NCI-H526 (cell line): ENCODE results near the gene EIF5AL1.
"Not testable (repeated sequence)": the region's sequence is repeated elsewhere in the genome, so short reads cannot be mapped to it uniquely, and the experiment has no call there.

Experiments
- DNase-seq, 2 experiments: peaks; one replicate each; lab custom pipeline; 2025; lab: John Stamatoyannopoulos, UW

The EIF5AL1 gene

DNA sequence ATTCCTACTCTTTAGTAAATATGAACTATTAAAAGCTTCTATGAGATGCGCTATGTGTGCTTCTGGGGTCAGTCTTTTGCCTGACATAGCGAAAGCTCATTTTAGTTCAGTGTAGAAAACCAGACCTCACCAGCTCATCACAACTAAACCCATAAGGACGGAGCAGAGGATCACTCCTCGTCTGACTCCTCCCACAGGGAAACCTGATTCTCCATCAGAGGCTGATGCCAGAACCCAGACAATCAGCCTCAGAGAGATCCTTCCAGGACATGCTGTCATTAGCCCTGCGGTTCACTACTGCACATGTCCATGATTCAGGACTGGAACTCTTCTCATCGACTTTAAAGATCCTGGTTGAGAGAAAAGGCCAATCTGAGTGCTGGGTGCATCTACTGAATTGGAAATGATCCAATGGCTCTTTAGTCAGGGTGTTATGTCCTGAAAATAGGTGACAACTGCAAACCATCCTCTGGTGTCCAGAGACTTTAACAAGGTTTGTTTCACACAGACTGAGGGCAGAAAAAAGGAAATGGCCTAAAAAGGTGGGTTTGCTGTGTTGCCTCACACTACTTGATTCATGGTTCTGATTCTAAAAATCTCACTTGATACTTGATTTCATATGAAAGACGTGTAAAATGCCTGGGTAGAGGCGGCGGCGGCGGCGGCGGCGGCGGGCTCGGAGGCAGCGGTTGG, at the start of gene EIF5AL1:
Gene EIF5AL1 (plus strand): TSS at position 643 of the 693 bp plus-strand sequence. CDS start 117 bp downstream, outside the sequence.
- not testable (repeated sequence) for DNase-seq

DNA sequence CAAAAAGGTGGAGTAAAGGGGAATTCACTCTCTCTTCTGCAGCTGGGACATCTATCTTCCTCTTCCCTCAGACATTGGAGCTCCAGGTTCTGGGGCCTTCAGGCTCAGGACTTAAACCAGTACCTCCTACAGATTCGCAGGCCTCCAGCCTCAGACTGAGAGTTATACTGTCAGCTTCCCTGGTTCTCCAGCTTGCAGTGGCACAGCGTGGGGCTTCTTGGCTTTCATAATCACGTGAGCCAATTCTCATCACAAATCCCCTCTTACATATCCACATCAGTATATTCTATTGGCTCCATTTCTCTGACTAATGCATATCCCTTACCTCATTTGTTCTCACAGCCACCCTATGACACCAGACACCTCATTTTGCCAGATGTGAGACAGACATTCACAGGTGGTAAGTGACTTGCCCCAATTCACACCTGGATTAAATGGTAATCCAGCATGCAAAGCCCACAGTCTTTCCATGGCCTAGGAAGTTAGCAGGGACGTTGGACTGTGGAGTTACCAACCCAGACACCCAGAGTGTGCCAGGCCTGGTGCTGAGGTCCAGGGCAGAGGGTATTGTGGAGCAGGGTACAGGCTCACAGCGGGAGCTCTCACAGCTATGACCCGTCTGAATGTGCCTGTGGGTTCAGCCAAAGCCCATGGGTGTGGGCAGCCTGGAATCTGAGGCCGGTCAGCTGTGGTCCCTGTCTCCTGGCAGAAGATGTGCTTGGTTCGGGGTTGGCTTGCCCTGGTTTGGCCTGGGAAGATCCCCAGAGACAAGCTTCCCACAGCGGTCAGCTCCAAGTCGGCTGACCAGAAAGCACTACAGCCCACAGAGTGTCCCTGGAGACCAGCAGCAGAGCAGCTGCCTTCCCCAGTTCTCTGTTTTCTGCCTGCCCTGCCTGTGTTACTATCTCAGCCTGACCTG, 48.5 kb upstream of the EIF5AL1 start:
- DNase-seq = no peak

DNA sequence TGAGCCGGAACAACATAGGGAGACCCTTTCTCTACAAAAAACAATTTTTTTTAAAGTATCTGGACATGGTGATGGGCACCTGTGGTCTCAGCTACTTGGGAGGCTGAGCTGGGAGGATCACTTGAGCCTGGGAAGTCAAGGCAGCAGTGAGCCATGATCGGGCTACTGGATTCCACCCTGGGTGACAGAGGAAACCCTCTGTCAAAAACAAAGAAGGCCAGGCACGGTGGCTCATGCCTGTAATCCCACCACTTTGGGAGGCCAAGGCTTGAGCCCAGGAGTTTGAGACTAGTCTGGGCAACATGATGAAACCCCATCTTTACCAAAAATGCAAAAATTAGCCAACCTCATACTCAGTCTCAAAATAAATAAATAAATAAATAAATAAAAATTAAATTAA, 47.0 kb upstream of the EIF5AL1 start:
- DNase-seq = no peak

DNA sequence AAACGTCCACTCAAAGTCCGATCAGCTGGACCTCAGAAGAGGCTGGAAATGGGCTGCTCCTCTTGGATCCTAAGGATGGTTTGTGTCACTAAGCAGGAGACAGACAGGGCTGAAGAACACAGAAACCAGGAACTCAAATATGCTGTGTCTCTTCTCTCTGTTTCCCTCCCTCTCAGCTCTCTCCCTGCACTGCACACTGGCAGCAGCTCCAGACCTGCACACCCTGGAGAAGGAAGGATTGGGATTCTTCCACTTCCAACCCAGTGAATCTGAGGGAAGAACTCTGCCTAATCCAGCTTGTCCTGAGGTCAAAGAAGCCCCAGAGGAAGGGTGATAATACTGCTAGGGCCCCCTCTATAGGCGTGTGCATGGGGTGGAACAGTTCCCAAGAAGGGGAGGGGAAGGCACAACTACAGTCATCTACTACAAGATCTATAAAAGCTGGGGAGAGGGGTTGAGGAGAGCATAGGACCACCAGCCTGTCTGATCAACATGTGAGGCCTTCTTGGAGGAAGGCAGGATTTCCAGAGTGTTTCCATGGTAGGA, 44.2 kb upstream of the EIF5AL1 start:
- no peak for DNase-seq

DNA sequence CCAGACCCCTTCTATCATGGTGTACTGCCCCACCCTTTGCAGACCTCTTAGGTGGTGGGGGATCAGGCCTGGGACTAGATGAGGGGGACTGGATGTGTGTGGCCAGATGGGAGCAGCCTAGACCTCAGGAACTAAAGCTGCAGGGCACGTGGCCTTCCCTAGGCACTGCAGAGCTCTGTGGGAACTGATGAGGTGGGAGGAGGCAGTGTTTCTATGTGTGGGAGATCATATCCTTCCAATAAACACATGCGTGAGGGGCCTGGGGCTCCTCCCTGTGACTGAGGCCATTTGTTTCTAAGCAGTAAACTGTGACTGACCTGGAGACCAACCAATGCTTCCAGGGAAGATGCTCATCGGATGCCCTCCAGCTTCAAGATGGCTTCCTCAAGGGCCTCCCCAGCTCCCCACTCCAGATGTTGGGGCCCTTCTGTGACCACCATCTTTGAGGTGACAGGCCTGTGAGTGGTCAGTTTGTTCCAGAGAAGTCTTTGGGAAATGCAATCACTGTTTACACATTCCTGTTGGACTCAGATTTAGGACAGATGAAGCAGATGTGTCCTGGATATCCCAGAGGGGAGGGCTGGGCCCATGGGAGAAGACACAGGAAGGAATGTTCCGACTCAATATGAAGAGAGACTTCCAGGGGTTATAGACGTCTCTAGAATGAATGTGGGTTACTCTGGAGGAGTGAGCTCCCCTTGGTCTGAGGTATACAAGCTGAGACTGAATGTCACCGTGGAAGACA, 43.3 kb upstream of the EIF5AL1 start:
- DNase-seq = no peak

DNA sequence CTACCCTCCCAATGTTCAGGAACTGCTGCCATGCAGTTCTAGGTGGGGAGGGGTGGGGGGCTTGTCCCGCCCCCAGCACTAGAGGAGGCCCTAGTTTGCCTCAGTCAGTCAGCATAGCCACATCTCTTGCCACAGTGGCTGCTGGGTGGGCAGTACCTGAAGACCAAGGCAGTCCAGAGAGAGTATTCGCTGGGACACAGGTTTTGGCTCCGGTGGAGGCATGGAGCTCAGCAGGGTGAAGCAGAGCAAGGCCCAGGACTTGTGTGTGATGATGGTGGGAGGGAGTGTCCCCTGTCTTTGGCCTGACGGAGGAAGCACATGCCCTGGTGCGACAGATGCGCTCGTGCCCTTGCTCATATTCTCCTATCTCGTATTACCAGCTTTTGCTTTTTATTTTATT, 42.2 kb upstream of the EIF5AL1 start:
- no peak for DNase-seq

DNA sequence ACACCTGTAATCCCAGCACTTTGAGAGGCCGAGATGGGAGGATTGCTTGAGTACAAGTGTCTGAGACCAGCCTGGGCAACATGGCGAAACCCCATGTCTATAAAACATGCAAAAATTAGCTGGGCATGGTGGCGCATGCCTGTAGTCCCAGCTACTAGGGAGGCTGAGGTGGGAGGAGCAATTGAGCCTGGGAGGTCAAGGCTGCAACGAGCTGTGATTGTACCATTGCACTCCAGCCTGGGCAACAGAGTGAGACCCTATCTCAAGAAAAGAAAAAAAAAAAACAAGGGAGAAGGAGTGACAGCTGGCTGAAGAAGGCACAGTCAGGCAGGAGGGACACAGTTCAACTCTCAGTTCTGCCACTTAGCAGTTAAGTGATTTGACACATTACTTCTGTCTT, 40.6 kb upstream of the EIF5AL1 start:
- no peak for DNase-seq

DNA sequence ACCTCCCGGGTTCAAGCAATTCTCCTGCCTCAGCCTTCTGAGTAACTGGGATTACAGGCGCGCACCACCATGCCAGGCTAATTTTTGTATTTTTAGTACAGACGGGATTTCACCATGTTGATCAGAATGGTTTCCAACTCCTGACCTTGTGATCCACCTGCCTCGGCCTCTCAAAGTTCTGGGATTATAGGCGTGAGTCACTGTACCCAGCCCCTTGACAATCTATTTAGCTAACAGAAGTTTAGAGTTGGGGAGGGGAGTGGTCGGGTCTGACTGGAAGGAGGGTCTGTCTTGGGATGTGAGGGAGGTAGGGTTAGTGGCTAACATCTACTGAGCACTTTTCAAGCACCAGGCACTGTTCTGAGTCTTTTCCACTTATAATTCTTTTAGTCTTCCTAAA, 39.9 kb upstream of the EIF5AL1 start:
- no peak for DNase-seq

DNA sequence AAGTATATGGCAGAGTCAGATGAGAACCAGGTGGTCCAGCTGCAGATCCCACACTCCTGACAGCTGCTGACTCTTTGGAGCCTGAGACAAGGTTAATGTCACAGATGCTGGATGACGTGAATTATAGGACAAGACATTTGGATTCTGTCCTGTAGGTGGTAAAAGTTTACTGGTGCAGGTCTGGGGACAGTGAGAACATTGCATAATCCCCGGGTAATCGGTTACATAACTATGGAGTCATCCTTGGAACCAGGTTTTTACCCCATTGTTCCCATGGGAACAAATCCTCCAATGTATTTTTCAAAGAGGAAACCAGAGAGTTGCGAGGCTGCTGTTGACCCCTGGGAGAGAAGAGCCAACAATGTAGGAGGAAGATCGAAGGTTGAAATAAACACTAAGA, 39.4 kb upstream of the EIF5AL1 start:
- no peak for DNase-seq

DNA sequence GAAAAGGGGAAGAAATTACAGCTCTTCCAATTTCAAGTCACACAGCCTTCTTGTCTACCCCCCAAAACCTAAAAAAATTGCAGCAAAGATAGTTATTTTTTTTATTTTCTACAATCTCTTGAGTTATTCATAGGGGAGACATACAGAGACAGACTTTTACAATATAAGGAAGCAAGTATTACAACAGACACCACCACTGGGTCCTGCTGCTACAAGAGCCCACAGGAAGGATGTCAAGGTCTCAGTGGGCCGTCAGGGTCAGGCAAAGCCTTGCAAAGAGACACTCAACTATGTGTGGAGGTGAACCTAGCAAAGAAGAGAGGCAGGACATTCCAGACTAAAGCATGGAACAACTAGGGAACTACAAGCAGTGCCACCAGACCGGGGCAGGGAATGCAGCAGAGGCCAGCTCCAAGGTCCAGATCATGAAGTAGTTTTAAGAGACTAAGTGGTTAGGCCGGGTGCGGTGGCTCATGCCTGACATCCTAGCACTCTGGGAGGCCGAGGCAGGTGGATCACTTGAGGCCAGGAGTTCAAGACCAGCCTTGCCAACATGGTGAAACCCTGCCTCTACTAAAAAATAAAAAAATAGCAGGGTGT, 38.7 kb upstream of the EIF5AL1 start:
- DNase-seq = no peak

DNA sequence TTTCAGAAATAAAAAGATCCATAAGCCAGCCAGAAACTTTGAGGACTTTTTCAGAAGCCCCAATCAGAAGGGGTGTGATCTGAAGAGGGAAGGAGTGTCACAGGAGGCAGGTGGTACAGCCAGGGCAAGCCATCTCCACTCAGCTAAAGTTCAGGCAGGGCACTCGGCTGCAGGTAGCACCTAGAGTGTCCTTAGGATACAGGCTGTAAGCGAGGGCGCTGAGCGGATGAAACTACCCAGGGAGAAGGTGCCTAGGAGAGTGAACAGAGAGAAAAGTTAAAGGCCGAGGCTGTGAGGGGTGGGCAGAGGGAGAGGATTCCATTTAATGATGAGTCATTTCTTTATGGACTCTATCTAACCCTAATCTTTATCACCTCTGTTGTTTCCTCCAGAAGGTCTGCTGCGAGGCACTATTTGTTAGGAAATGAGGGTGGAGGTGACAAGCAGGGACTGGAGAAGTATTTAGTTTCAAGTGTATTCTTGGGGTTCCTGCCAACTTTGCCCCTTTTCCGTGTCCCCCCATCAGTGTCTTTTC, 37.1 kb upstream of the EIF5AL1 start:
- no peak for DNase-seq

DNA sequence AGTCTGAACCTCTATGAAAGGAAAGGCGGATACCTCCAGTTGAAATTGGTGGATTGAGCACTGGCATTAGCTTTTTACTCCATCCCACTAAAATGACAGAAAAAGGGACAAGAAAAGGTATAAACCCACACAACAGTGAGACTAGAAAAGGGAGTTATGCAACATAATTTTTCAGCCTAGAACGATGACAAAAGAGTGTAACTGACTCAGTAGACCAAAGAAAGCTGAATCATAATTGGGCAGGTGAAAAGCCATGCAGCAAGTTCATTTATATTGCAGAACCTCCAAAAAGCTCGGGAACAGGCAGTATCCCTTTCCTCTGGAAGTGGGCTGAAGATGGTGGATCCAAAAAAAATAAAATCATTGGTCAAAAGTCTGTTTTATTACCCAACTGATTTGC, 36.5 kb upstream of the EIF5AL1 start:
- DNase-seq = no peak

DNA sequence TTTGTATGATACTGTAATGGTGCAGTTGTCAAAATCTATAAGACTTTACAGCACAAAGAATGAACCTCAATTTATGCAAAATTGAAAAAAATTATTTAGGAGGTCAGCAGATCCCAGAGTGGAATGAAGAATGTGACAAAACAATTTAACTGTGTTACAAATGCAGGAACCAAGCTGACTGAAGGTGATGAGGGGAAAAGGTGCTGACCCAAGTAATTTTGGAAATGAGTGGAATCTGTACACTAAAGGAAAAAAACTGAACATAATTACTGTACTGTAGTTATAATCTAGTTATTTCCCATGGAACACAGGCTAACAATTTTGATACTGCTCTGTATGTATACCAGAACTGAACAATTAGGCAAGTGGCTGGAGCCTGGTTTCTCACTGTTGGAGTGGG, 35.7 kb upstream of the EIF5AL1 start:
- no peak for DNase-seq

DNA sequence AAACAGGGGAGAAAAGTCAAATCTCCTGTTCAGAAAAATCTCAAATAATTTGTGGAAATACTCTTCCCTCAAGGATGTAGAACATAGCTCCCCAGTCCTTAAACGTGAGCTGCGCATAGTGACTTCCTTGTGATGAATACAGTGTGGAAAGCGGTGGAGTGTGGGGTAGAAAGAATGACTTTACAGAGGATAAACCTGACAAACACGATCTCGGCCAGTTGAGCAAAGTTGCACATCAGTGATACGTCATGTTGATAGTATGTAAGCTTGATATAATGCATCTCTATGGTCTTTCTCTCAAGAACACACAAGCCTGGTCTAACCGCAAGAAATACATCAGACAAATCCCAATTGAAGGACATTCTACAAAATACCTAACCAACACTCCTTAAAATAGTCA, 34.9 kb upstream of the EIF5AL1 start:
- no peak for DNase-seq

DNA sequence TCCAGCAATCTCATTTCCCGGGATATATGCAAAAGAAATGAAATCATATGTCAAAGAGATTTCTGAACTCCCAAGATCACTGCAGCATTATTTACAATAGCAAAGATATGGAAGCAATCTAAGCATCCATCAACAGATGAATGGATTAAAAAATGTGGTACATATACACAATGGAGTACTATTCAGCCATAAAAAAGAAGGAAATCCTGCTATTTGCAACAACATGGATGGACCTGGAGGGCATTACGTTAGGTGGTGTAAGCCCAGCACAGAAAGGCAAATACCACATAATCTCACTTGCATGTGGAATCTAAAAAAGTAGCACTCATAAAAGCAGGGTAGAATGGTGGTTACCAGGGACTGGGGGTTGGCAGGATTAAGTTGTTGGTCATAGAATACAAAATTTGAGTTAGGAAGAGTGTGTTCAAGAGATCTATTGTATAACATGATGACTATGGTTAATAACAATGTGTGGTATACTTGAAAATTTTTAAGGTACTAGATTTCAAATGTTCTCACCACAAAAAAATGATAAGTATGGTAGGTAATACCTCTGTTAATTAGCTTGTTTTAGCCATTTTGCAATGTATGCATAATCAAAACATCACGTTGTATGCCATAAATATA, 32.9 kb upstream of the EIF5AL1 start:
- no peak for DNase-seq

DNA sequence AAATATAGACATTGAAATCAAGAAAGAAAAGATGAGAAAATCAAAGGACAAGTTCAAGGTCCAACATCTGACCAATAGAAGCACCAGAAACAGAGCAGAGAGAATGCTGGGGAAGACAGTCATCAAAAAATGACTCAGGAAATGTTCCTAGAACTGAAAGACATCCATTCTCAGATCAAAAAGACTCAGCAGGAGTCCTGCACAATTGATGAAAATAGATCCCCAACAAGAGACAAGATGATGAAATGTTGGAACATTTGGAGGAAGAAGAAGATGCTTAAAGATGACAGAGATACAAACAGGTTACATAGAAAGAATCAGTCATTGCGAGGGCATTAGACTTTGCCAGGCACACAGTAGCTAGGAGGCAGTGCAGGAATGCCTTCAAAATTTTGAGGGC, 30.0 kb upstream of the EIF5AL1 start:
- no peak for DNase-seq

DNA sequence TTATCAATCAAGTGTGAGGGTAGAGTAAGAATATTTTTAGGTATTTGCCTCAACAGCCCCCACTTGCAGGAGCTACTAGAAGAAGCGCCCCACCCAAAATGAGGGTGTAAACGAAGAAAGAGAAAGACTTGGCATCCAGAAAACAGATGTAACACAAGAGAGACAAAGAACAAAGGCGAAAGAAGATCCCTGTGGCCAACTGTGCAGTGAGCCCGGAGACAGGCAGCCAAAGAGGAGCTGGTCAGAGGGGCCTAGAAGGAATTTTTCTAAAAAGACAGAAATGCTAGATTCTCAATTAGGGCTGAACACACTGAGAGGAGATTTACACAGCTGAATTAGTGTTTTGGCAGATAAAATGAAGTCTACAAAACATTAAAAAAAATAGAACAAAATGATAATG, 29.6 kb upstream of the EIF5AL1 start:
- no peak for DNase-seq

DNA sequence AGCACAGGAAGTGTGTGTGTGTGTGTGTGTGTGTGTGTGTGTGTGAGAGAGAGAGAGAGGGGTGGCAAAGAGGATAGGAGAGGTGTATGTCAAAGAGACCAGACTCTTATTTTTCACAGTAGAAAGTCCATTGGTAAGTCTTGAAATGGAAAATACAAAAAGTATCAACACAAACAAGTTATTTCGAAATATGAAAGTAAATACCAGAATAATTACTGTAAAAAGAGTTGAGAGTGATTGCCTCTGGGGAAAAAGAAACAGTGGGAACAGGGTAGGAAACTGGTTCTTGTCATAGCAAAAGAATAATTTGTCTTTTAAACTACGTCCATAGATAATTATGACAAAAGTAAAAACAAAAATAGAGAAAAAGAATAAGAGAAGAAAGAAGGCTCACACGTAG, 29.0 kb upstream of the EIF5AL1 start:
- no peak for DNase-seq

DNA sequence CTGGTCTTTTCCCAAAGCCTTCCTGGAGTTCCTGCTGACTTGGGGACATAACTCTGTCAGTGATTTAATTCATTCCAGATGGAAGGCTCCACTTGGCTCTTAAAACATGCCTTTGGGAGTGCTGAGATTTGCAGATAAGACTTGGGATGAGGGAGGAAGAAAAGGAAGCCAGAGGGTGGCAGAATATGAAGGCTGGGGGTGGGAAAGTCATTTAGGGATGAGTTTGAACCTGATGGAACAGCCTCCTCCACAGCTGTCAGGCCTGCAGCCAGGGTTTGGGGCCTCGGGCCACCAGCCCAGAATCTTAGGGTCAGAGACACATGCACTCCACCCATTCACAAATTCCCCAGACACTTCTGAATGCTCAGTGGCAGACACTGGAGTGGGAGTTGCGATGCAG, 28.4 kb upstream of the EIF5AL1 start:
- no peak for DNase-seq

DNA sequence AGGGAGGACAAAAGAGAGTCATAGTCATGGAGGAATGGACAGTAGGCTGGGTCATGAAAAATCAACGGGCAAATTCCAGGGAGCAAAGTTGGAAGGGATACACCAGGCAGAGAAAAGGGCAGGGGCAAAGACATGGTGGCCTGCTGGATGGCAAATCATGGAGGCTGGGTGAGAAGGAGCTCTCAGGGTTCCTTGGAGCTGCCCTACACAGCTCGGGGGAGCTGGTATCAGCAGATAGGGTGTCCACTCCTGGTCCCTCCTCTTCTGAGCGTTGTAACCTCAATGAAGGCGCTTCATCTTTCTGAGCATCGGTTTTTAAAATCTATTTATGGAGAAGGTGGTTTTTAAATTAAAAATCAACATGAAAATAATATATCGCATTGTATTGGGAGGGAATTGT, 27.9 kb upstream of the EIF5AL1 start:
- DNase-seq = no peak
